Prostate gland (tissue), 2 donors: Measurements from ENCODE around the gene CFAP20DC. TPM values are rescaled to one million over a fixed set of nuclear protein-coding genes. Genes with fewer than 3 reads are reported as not detected.

Source experiments
- DNase-seq: peaks from one replicate; pipeline ENCODE4 v3.0.0-alpha.2; 2019; ENCODE audit warnings: low spot score
- H3K27ac ChIP-seq, 2 donors: fragments of 200-600 bp; sonication (generic); 2 replicates each; pipeline ENCODE4 v1.5.1; 2017 to 2019
- H3K27me3 ChIP-seq: fragments of 200-600 bp; sonication (generic); replicated peaks from 2 replicates; pipeline ENCODE4 v1.5.1; 2019; ENCODE audit not compliant: insufficient read depth
- H3K36me3 ChIP-seq, 2 donors: fragments of 200-600 bp; sonication (generic); 1 replicate in 1 of 2; 2 replicates in 1 of 2; pipeline versions ENCODE4 v1.5.1 to v1.8.1; 2017 to 2019
- H3K4me1 ChIP-seq: fragments of 200-600 bp; sonication (generic); replicated peaks from 2 replicates; pipeline ENCODE4 v1.5.1; 2019
- H3K4me3 ChIP-seq, 2 donors: fragments of 200-600 bp; sonication (generic); 2 replicates each; pipeline ENCODE4 v1.5.1; 2017 to 2019
- H3K9me3 ChIP-seq: fragments of 200-600 bp; sonication (generic); 2 replicates; pipeline ENCODE4 v1.5.1; 2017
- POLR2A ChIP-seq: fragments of 450-650 bp; IDR thresholded peaks from one replicate; pipeline ENCODE4 v1.6.1; 2016; ENCODE audit warnings: antibody characterized with exemption, mild to moderate bottlenecking
- POLR2AphosphoS5 ChIP-seq: sonication (generic); formaldehyde crosslinking; IDR thresholded peaks from one replicate; pipeline ENCODE4 v1.6.1; 2017; ENCODE audit warnings: antibody characterized with exemption
- WGBS: methylation state at CpG from one replicate; pipeline ENCODE4 v1.1.5; 2018; 5-methylcytosine and 5-hydroxymethylcytosine counted together
- intact Hi-C: fragments of 100-400 bp; cut with DNase I; formaldehyde crosslinking; loops from one replicate; pipeline ENCODE4 v1.14.2; 2022
- total RNA-seq, 2 donors: library from RNA; depleted of rRNA; stranded (reverse); fragments of >200 nt; gene quantifications; one replicate each; pipeline ENCODE4 v1.1.0, GENCODE V29; 2016
- TF ChIP-seq, protein P1 (sequence below), 4 experiments: fragments of 200-600 bp in 2 of 4; fragments of 450-650 bp in 2 of 4; sonication (generic) in 2 of 4; IDR thresholded peaks; 1 replicate in 3 of 4; 2 replicates in 1 of 4; pipeline ENCODE4 v1.5.1; 2016 to 2019; ENCODE audit warnings: antibody characterized with exemption in 4 of 4, mild to moderate bottlenecking in 2 of 4, moderate library complexity in 2 of 4

Gene CFAP20DC
- total RNA-seq, 2 donors from 2014 or later: 0.36 to 8.3 TPM

GRCh38 chr3:58953288-58953687, 96.5 kb downstream of the CFAP20DC start:
- WGBS: 100% methylated on average over 1 of the region's 1 CpG
- TF ChIP-seq, protein P1, sequence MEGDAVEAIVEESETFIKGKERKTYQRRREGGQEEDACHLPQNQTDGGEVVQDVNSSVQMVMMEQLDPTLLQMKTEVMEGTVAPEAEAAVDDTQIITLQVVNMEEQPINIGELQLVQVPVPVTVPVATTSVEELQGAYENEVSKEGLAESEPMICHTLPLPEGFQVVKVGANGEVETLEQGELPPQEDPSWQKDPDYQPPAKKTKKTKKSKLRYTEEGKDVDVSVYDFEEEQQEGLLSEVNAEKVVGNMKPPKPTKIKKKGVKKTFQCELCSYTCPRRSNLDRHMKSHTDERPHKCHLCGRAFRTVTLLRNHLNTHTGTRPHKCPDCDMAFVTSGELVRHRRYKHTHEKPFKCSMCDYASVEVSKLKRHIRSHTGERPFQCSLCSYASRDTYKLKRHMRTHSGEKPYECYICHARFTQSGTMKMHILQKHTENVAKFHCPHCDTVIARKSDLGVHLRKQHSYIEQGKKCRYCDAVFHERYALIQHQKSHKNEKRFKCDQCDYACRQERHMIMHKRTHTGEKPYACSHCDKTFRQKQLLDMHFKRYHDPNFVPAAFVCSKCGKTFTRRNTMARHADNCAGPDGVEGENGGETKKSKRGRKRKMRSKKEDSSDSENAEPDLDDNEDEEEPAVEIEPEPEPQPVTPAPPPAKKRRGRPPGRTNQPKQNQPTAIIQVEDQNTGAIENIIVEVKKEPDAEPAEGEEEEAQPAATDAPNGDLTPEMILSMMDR (IDR thresholded peaks at IDR 0.05): no peak
- TF ChIP-seq POLR2AphosphoS5 (no peak), POLR2A (no peak)
- H3K4me1 ChIP-seq: no peaks in the 10 kb centered on the region

GRCh38 chr3:58952128-58952917, 97.5 kb downstream of the CFAP20DC start:
- TF ChIP-seq POLR2A: no peak
- TF ChIP-seq, protein P1 (IDR thresholded peaks at IDR 0.05): no peak
- TF ChIP-seq POLR2AphosphoS5: no peak

More at GRCh38 chr3:58953288-58953687, 96.5 kb downstream of the CFAP20DC start:
- no peak for DNase-seq
- intact Hi-C loops: no loop called here
- Histone ChIP-seq H3K9me3 (no peaks in the 10 kb centered on the region), H3K4me3 (no peak overlapping the region), H3K27me3 (no peaks in the 10 kb centered on the region), H3K36me3 (no peaks in the 10 kb centered on the region), H3K27ac (no peak overlapping the region)

DNA sequence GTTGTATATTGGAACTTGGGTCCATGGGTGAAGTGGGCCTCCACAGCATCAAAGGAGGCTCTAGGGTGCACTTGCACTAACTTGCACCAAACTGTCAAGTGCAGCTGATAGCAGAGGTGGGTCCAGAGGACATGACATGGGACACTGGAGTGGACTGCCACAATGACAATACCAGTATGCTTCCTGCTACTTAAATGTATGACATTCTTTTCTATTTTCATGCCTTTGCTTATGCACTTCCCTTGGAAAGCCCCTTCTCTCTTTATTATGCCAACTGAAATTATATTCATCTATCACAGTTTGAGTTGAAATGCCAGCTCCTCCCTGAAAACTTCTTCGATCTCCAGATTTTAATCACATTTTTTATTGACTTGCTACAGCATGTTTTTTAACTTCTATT, 101.8 kb downstream of the CFAP20DC start:
- H3K36me3 ChIP-seq: no peaks in the 10 kb centered on the region
- intact Hi-C loops: no loop called here
- H3K4me3 ChIP-seq: no peak overlapping the region
- TF ChIP-seq POLR2AphosphoS5 (no peak), POLR2A (no peak)
- TF ChIP-seq, protein P1 (IDR thresholded peaks at IDR 0.05): no peak
- no peaks in the 10 kb centered on the region for H3K9me3 ChIP-seq
- no peak for DNase-seq
- no peaks in the 10 kb centered on the region for H3K27me3 ChIP-seq
- no peaks in the 10 kb centered on the region for H3K4me1 ChIP-seq
- H3K27ac ChIP-seq: no peak overlapping the region
- WGBS: 64% methylated on average over 1 of the region's 1 CpG

More at GRCh38 chr3:58952128-58952917, 97.5 kb downstream of the CFAP20DC start:
- no peaks in the 10 kb centered on the region for H3K9me3 ChIP-seq
- H3K36me3 ChIP-seq: no peaks in the 10 kb centered on the region
- no peaks in the 10 kb centered on the region for H3K27me3 ChIP-seq
- H3K4me3 ChIP-seq: no peak overlapping the region
- intact Hi-C loops: no loop called here
- WGBS: 89% methylated on average over 4 of the region's 4 CpGs
- H3K27ac ChIP-seq: no peak overlapping the region
- DNase-seq: no peak
- H3K4me1 ChIP-seq: no peaks in the 10 kb centered on the region

GRCh38 chr3:58946875-58947274, 103.0 kb downstream of the CFAP20DC start:
- TF ChIP-seq POLR2AphosphoS5 (no peak), POLR2A (no peak)
- TF ChIP-seq, protein P1 (IDR thresholded peaks at IDR 0.05): no peak
- no peak for DNase-seq
- no peaks in the 10 kb centered on the region for H3K27me3 ChIP-seq
- no peak overlapping the region for H3K27ac ChIP-seq
- WGBS: 94% methylated on average over 2 of the region's 2 CpGs
- H3K9me3 ChIP-seq: no peaks in the 10 kb centered on the region
- H3K4me3 ChIP-seq: no peak overlapping the region
- intact Hi-C loops: no loop called here
- H3K36me3 ChIP-seq: no peaks in the 10 kb centered on the region
- H3K4me1 ChIP-seq: no peaks in the 10 kb centered on the region

DNA sequence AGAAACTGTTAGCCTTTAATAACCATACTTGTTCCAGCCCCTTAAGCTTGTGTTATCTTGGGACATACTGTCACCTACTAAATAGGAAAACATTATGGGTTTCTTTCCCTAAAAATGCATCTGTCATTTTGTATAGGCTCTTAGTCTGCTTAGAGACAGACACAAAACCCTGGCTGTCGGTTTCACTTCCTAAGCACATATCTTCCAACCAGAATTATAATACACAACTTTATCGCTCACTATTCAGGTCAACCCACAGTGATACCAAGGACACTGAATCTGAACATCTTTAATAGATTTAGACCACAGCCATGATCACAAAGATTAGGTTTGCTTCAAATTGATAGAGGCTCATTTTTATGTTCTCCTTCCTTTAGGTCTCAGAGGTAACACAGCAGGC, 111.8 kb downstream of the CFAP20DC start:
- no peak for DNase-seq

More for the DNA sequence above, 111.8 kb downstream of the CFAP20DC start:
- H3K4me1 ChIP-seq: no peaks in the 10 kb centered on the region
- no peak overlapping the region for H3K27ac ChIP-seq
- intact Hi-C loops: no loop called here
- no peaks in the 10 kb centered on the region for H3K36me3 ChIP-seq
- 92% methylated on average over 2 of the region's 2 CpGs for WGBS
- no peaks in the 10 kb centered on the region for H3K9me3 ChIP-seq
- H3K27me3 ChIP-seq: no peaks in the 10 kb centered on the region
- TF ChIP-seq POLR2AphosphoS5 (no peak), POLR2A (no peak)
- TF ChIP-seq, protein P1 (IDR thresholded peaks at IDR 0.05): no peak
- no peak overlapping the region for H3K4me3 ChIP-seq
